AG09319 (cell line): ENCODE results near the gene MAN1A2.

Experiments used
- DNase-seq: peaks from one replicate; pipeline ENCODE4 v3.0.0-alpha.2; 2010; ENCODE audit warnings: low read depth; ENCODE audit errors: extremely low read depth
- CTCF ChIP-seq: IDR thresholded peaks from 2 replicates; pipeline ENCODE4 v1.5.1; 2011; ENCODE audit warnings: low read depth, mild to moderate bottlenecking, inconsistent platforms, low read length, moderate library complexity

MAN1A2 gene

GRCh38 chr1:117372863-117373412 lies 5.7 kb downstream of the MAN1A2 start:
- TF ChIP-seq CTCF = no peak
- no peak for DNase-seq

- no peak for TF ChIP-seq CTCF
- no peak for DNase-seq
These were observed 6.7 kb downstream of the MAN1A2 start for GRCh38 chr1:117373932-117374331.

DNA sequence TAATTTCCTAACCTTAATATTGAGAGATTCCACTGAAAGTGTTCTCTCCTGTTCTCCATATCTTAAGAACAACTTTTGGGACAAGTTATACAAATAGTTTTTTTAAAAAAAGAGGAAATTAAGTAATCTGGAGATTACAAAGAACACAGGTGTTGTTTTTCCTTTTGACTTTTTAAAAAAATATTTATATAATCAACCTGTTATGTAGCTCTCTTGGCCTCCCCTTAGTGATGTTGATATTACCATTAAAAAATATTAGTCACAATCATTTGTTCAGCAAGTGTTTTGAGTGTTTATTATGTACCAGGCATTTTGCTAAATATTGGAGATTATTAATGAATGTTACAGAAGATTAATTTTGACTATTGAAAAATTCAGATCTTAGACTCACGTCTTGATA lies 8.1 kb downstream of the MAN1A2 start:
- DNase-seq = no peak
- no peak for TF ChIP-seq CTCF

DNA sequence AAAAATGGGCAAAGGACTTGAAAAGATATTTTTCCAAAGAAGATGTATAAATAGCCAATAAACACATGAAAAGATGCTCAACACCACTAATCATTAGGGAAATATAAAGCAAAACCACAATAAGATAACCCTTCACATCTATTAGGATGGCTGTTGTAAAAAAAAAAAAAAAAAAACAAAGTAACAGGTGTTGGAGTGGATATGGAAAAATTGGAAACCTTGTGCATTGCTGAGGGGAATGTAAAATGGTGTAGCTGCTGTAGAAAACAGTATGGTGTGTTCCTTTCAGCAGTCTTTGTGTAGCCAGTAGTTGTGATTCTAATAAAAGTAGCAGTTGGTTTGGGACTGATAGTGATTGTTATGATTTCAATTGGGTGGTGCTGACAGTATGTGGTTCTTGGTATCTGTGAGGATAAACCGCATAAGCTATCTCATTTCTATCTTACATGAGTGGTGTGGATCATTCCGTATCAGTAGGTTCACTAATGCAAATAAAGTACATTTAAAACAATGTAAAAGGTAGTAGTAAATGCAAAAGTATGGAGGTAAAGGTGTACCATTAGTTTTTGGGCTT lies 19.9 kb downstream of the MAN1A2 start:
- DNase-seq = no peak
- TF ChIP-seq CTCF = no peak

DNA sequence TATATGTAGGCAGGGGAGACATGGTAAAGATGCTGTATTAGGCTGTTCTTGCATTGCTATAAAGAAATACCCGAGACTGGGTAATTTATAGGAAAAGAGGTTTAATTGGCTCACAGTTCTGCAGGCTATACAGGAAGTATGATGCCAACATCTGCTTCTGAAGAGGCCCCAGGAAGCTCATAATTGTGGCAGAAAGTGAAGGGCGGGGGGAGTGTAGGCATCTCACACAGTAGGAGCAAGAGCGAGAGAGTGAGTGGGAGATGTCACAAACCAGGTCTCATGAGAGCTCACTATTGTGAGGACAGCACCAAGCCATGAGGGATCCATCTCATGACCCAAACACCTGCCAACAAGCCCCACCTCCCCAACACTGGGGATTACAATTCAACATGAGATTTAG lies 21.1 kb downstream of the MAN1A2 start:
- no peak for TF ChIP-seq CTCF
- no peak for DNase-seq

DNA sequence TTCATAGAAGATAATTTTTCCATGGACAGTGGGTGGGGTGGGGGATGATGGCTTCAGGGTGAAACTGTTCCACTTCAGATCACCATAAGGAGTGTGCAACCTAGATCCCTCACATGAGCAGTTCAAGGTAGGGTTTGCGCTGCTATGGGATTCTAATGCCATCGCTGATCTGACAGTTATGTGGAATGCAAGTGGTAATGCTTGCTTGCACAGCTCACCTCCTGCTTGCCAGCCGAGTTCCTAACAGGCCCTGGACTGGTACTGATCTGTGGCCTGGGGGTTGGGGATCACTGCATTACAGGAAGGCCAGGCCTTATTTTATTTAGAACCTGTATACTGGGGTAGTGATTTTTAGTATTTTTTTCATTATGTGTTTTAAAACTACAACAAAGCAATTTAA lies 22.0 kb downstream of the MAN1A2 start:
- DNase-seq = no peak
- no peak for TF ChIP-seq CTCF

DNA sequence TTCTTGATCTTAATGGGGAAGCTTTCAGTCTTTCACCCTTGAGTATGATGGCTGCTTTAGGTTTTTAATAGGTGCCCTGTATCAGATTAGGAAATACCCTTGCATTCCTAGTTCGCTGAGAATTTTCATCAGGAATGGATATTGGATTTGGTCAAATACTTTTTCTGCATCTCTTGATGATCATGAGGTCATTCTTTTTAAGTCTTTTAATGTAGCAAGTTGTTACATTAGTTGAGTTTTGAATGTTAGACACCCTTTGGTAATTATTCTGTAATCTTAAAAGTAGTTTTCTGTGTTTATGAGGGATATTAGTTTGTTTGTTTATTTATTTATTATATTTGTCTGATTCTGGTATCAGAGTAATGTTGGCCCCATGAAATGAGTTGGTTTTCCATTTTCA lies 22.5 kb downstream of the MAN1A2 start:
- TF ChIP-seq CTCF = no peak
- DNase-seq = no peak
